Skeletal muscle satellite cell (primary cell): ENCODE results near the gene HSD17B1.
"Not testable (repeated sequence)": the region's sequence is repeated elsewhere in the genome, so short reads cannot be mapped to it uniquely, and the experiment has no call there.

Experiments
- H3K27me3 ChIP-seq: 2 replicates; pipeline ENCODE4 v1.7.0; 2013; ENCODE audit warnings: low read length; ENCODE audit not compliant: control insufficient read depth, insufficient read depth
- H3K36me3 ChIP-seq: 2 replicates; pipeline ENCODE4 v1.7.0; 2013; ENCODE audit warnings: mild to moderate bottlenecking, control low read depth, low read length; ENCODE audit not compliant: insufficient read depth
- H3K4me1 ChIP-seq: 2 replicates; pipeline ENCODE4 v1.7.0; 2013; ENCODE audit warnings: low read length; ENCODE audit not compliant: control insufficient read depth, insufficient read depth
- H3K4me2 ChIP-seq: 2 replicates; pipeline ENCODE4 v1.7.0; 2013; ENCODE audit warnings: mild to moderate bottlenecking, low read length
- H3K4me3 ChIP-seq: 2 replicates; pipeline ENCODE4 v1.7.0; 2013; ENCODE audit warnings: low read length
- H3K9ac ChIP-seq: 2 replicates; pipeline ENCODE4 v1.7.0; 2013; ENCODE audit warnings: mild to moderate bottlenecking, low read depth, low read length, moderate library complexity
- H3K9me3 ChIP-seq: replicated peaks from 2 replicates; pipeline ENCODE4 v1.7.0; 2013; ENCODE audit warnings: mild to moderate bottlenecking, control low read depth, low read length

Gene HSD17B1

DNA sequence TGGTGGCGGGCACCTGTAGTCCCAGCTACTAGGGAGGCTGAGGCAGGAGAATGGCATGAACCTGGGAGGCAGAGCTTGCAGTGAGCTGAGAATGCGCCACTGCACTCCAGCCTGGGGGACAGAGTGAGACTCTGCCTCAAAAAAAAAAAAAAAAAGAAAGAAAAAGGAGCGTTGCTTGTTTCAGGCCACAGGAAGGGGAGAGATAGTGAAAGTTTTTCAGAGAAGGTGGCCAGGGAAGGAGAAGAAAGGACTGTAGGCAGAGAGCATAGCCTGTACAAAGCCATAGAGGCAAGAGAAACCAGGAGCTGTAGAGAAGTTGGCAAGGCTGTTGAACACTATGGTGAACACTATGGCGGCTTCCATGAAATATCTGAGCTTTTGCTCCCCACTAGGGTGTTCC is 12.2 kb upstream of the HSD17B1 start:
- peaks cover 40% of the 10 kb centered on the region for H3K36me3 ChIP-seq
- not testable (repeated sequence) for H3K4me2 ChIP-seq, H3K9ac ChIP-seq, H3K27me3 ChIP-seq, H3K4me3 ChIP-seq, H3K9me3 ChIP-seq
- H3K4me1 ChIP-seq, result peaks cover 18% of the 10 kb centered on the region

DNA sequence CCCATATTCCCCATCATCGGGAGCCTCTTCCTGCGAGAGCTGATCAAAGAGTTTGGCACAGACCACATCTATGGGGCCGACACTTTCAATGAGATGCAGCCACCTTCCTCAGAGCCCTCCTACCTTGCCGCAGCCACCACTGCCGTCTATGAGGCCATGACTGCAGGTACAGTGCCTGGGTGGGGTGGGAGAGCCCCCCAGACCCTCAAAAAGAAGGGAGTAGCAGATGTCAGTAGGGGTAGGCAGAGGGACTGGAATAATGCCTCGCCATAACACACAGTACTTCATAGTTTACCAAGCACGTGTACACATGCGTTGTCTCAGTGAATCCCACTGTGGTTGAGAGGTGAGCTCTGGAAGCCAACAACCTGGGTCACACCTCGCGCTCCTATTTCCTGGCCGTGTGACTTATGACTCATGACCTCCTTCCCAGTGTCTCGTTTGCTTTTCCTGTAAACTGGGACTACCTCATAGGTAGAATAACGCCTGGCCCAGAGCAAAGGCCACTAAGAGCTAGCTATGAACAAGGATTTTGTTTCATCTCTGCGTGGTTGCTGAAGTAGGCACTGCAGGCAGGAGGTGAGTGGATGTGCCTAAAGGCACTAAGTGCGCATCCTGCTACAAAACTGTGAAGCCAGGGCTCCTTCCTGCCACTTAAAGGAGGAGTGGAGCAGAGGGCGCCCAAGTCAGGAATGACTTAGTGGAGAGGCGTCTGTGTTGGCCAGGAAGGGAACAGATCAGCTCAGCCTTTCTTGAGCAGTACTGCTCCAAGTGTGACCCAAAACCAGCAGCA is 11.5 kb upstream of the HSD17B1 start:
- Histone ChIP-seq H3K4me1 (peaks cover 14% of the 10 kb centered on the region), H3K4me2 (no peak overlapping the region), H3K9me3 (no peaks in the 10 kb centered on the region), H3K4me3 (no peak overlapping the region), H3K9ac (no peak overlapping the region), H3K27me3 (no peaks in the 10 kb centered on the region), H3K36me3 (peaks cover 40% of the 10 kb centered on the region)

- Histone ChIP-seq H3K27me3 (no peaks in the 10 kb centered on the region), H3K4me2 (no peak overlapping the region), H3K4me1 (no peaks in the 10 kb centered on the region), H3K9ac (no peak overlapping the region), H3K4me3 (no peak overlapping the region), H3K36me3 (peaks cover 32% of the 10 kb centered on the region), H3K9me3 (no peaks in the 10 kb centered on the region)
Observed at GRCh38 chr17:42543190-42544079, 9.3 kb upstream of the HSD17B1 start.

- no peaks in the 10 kb centered on the region for H3K4me1 ChIP-seq
- H3K36me3 ChIP-seq, result peaks cover 22% of the 10 kb centered on the region
- H3K27me3 ChIP-seq, result no peaks in the 10 kb centered on the region
- no peak overlapping the region for H3K9ac ChIP-seq
- no peak overlapping the region for H3K4me3 ChIP-seq
- no peaks in the 10 kb centered on the region for H3K9me3 ChIP-seq
- no peak overlapping the region for H3K4me2 ChIP-seq
Observed at GRCh38 chr17:42544874-42545283, 7.8 kb upstream of the HSD17B1 start.

DNA sequence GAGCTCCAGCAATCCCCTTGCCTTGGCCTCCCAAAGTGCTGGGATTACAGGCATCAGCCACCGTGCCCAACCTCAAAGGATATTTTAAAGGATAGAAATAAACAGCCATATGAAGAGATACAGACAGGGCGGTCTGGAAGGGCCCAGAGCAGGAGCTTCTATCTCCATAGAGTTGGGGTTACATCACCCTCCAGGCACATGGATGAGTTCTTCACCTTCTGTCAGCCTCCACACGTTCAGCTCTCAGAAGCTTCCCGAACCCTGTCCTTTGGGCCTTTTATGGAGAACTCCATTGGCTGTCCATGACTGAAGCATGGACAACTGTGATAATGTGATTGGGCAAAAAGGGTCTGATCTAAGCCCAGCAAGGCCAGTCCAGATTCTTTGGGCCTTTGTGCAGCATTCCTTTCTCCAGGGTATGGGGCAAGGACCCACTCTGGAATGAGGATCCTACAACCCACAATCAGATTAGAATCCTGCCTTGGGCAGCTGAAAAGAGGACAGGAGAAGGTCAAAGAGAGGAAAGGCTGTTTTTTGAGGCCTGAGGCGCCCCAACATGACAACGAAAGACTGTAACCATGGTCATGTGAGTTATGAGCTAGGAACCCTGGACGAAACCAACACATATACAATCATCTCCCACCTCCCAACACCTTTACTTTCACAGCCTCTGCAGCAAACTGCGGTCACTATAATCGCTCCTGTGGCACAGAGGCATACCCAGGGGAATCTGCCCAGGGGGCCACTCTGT is 6.8 kb upstream of the HSD17B1 start:
- H3K9ac ChIP-seq, H3K4me3 ChIP-seq, H3K27me3 ChIP-seq, H3K9me3 ChIP-seq, H3K4me2 ChIP-seq, H3K4me1 ChIP-seq: not testable (repeated sequence)
- peaks cover 20% of the 10 kb centered on the region for H3K36me3 ChIP-seq

DNA sequence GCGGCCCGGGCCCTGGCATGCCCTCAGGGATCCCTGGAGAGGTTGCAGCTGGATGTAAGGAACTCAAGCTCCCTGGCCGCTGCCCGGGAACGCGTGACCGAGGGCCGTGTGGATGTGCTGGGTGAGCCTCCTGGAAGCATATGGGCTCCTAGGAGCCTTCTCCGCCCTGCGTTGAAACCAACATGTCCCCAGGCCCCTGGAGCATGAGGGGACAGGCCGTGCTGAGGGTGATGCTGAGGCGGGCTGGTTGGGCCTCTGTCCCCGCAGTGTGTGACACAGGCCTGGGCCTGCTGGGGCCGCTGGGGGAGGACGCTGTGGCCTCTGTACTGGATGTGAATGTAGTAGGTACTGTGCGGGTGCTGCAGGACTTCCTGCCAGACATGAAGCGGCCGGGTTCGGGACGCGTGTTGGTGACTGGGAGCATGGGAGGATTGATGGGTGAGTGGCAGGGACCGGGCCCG is 5.7 kb upstream of the HSD17B1 start:
- Histone ChIP-seq H3K36me3 (peaks cover 12% of the 10 kb centered on the region), H3K9me3 (no peaks in the 10 kb centered on the region), H3K4me2 (no peak overlapping the region), H3K27me3 (no peaks in the 10 kb centered on the region), H3K4me1 (no peaks in the 10 kb centered on the region), H3K9ac (no peak overlapping the region), H3K4me3 (no peak overlapping the region)

- H3K4me3 ChIP-seq, result no peak overlapping the region
- H3K4me2 ChIP-seq, result no peak overlapping the region
- H3K27me3 ChIP-seq, result no peaks in the 10 kb centered on the region
- H3K4me1 ChIP-seq, result no peaks in the 10 kb centered on the region
- peaks cover 9% of the 10 kb centered on the region for H3K36me3 ChIP-seq
- no peak overlapping the region for H3K9ac ChIP-seq
- no peaks in the 10 kb centered on the region for H3K9me3 ChIP-seq
Observed at GRCh38 chr17:42547698-42548069, 5.0 kb upstream of the HSD17B1 start.

- peaks cover 1% of the 10 kb centered on the region for H3K4me1 ChIP-seq
- H3K4me2 ChIP-seq, result no peak overlapping the region
- H3K27me3 ChIP-seq, result no peaks in the 10 kb centered on the region
- H3K9me3 ChIP-seq, result no peaks in the 10 kb centered on the region
- H3K4me3 ChIP-seq, result no peak overlapping the region
- H3K36me3 ChIP-seq, result peaks cover 4% of the 10 kb centered on the region
- no peak overlapping the region for H3K9ac ChIP-seq
Observed at GRCh38 chr17:42548070-42548837, 4.5 kb upstream of the HSD17B1 start.

- peaks cover 11% of the 10 kb centered on the region for H3K4me1 ChIP-seq
- no peaks in the 10 kb centered on the region for H3K36me3 ChIP-seq
- no peaks in the 10 kb centered on the region for H3K27me3 ChIP-seq
- H3K9me3 ChIP-seq, result no peaks in the 10 kb centered on the region
- no peak overlapping the region for H3K4me3 ChIP-seq
- H3K9ac ChIP-seq, result no peak overlapping the region
- H3K4me2 ChIP-seq, result no peak overlapping the region
Observed at GRCh38 chr17:42548993-42549755, 3.5 kb upstream of the HSD17B1 start.

GRCh38 chr17:42553161-42553818 is 567 bp downstream of the HSD17B1 start:
- H3K4me1 ChIP-seq, result peaks cover 17% of the 10 kb centered on the region
- H3K4me2 ChIP-seq, result peak overlapping the region; percentile 95
- H3K4me3 ChIP-seq, result peak overlapping the region; percentile 92
- peak overlapping the region; percentile 91 for H3K9ac ChIP-seq
- no peaks in the 10 kb centered on the region for H3K27me3 ChIP-seq
- no peaks in the 10 kb centered on the region for H3K9me3 ChIP-seq
- H3K36me3 ChIP-seq, result no peaks in the 10 kb centered on the region
